ENCODE data around the gene HRAS. TPM values are rescaled to one million over a fixed set of nuclear protein-coding genes. Genes with fewer than 3 reads are reported as not detected.

HRAS gene
- total and polyA plus RNA-seq, 2 of the 13 experiments (the other 11 are each of a cell fraction or from before 2014, with no cell fraction given) = 32.9 to 50.0 TPM

GRCh38 chr11:518463-519202, 16.7 kb downstream of the HRAS start (continued):
- peak; percentile 77; the same call in 1 of the 2 replicates for TF ChIP-seq ZNF710 (CRISPR knock-in tag; IDR thresholded peaks at IDR 0.05; ENCODE audit: borderline replicate concordance)
- no peak for TF ChIP-seq ZNF44 (CRISPR knock-in tag; IDR thresholded peaks at IDR 0.05)
- TF ChIP-seq TBL1XR1 (IDR thresholded peaks at IDR 0.05; ENCODE audit: borderline replicate concordance, low read length, partially characterized antibody) = no peak
- TF ChIP-seq SNAPC2 (CRISPR knock-in tag; IDR thresholded peaks at IDR 0.05) = peak; percentile 33; the same call in 1 of the 2 replicates
- no peak for TF ChIP-seq TCF12 (IDR thresholded peaks at IDR 0.05)
- TF ChIP-seq TCF12 (CRISPR knock-in tag; IDR thresholded peaks at IDR 0.05) = peak; percentile 73; the same call in 1 of the 2 replicates
- TF ChIP-seq TBX2 (CRISPR knock-in tag; IDR thresholded peaks at IDR 0.05; ENCODE audit: borderline replicate concordance) = peak; percentile 88
- TF ChIP-seq ZNF670 (CRISPR knock-in tag; IDR thresholded peaks at IDR 0.05; ENCODE audit: borderline replicate concordance) = 0 out of 2 replicates have a peak, but pooled peaks have one; percentile 53
- TF ChIP-seq SMAD1 (CRISPR knock-in tag; IDR thresholded peaks at IDR 0.05; ENCODE audit: borderline replicate concordance, low read depth) = peak; percentile 33; the same call in 1 of the 2 replicates
- peak; percentile 90 for TF ChIP-seq RAD51 (IDR thresholded peaks at IDR 0.05; ENCODE audit: borderline replicate concordance)
- TF ChIP-seq, protein P1, sequence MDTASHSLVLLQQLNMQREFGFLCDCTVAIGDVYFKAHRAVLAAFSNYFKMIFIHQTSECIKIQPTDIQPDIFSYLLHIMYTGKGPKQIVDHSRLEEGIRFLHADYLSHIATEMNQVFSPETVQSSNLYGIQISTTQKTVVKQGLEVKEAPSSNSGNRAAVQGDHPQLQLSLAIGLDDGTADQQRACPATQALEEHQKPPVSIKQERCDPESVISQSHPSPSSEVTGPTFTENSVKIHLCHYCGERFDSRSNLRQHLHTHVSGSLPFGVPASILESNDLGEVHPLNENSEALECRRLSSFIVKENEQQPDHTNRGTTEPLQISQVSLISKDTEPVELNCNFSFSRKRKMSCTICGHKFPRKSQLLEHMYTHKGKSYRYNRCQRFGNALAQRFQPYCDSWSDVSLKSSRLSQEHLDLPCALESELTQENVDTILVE (CRISPR knock-in tag; IDR thresholded peaks at IDR 0.05) = peak; percentile 30; the same call in 1 of the 2 replicates
- TF ChIP-seq ZNF441 (CRISPR knock-in tag; IDR thresholded peaks at IDR 0.05; ENCODE audit: borderline replicate concordance) = peak; percentile 60; the same call in 1 of the 2 replicates
- no peak for TF ChIP-seq ZNF281 (CRISPR knock-in tag; IDR thresholded peaks at IDR 0.05; ENCODE audit: borderline replicate concordance)
- no peak; the same call in 1 of the 2 replicates for TF ChIP-seq ATF6 (CRISPR knock-in tag; conservative IDR thresholded peaks at IDR 0.05)
- TF ChIP-seq PLSCR1 (CRISPR knock-in tag; IDR thresholded peaks at IDR 0.05; ENCODE audit: borderline replicate concordance) = no peak
- TF ChIP-seq ESRRA (CRISPR knock-in tag; IDR thresholded peaks at IDR 0.05; ENCODE audit: low read depth) = peak; percentile 62; the same call in 1 of the 2 replicates
